Measurements from ENCODE around the gene AKAP9. TPM values are rescaled to one million over a fixed set of nuclear protein-coding genes. Genes with fewer than 3 reads are reported as not detected.

Gene AKAP9
- total RNA-seq, 4 donors from 2014 or later: 49.7 to 82.6 (median 55.8) TPM

DNA sequence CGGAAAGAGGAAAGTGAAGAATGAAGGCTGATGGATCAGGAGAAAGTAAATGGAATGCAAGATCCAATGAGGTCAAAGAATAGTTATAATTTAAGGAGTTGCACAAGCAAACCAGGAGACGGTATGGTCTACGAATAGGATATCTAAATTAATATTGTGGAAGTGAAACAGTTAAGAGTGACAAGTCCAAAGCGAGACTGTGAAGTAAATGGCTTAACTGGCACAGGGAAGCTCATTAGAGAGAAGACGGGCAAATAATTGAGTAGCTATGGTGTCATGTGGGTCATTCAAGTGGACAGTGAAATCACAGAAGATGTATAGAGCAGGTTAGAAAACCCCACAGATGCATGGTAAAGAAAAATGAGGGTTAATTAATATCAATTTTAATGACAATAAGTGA, 190.4 kb downstream of the AKAP9 start:
- no peak for DNase-seq
- WGBS, 2 donors: 86 to 94% methylated on average over 5 of the region's 5 CpGs
- intact Hi-C loops (cut with DNase I): loop anchor here (10.0 kb wide), 1 partner anchor 114 kb away; the partner anchor contains the start of genes ANKIB1 and KRIT1
- Histone ChIP-seq H3K27ac (no peak overlapping the region), H3K36me3 (peaks cover 0 to 51% (median 9%) of the 10 kb centered on the region in 3 donors), H3K4me3 (no peak overlapping the region), H3K9me3 (no peaks in the 10 kb centered on the region), H3K27me3 (no peaks in the 10 kb centered on the region), H3K4me1 (peaks cover 0 to 36% (median 8%) of the 10 kb centered on the region in 3 donors)
- no peak for TF ChIP-seq CTCF (IDR thresholded peaks at IDR 0.05)
- TF ChIP-seq POLR2A (IDR thresholded peaks at IDR 0.05): no peak

- Histone ChIP-seq H3K4me3 (no peak overlapping the region), H3K36me3 (peaks cover 0 to 44% (median 3%) of the 10 kb centered on the region in 3 donors), H3K27ac (no peak overlapping the region), H3K4me1 (peaks cover 0 to 36% (median 8%) of the 10 kb centered on the region in 3 donors), H3K9me3 (no peaks in the 10 kb centered on the region), H3K27me3 (no peaks in the 10 kb centered on the region)
- 53 to 63% methylated on average over 4 of the region's 4 CpGs for WGBS, 2 donors
- TF ChIP-seq CTCF (IDR thresholded peaks at IDR 0.05): no peak
- TF ChIP-seq POLR2A (IDR thresholded peaks at IDR 0.05): no peak
- no peak for DNase-seq
- intact Hi-C loops (cut with DNase I): loop anchor here (10.0 kb wide), 1 partner anchor 113 kb away; the partner anchor contains the start of genes ANKIB1 and KRIT1
These were observed 191.2 kb downstream of the AKAP9 start for GRCh38 chr7:92131764-92132330.

- 40 to 55% methylated on average over 7 to 15 of the region's 15 CpGs for WGBS, 2 donors
- Histone ChIP-seq H3K27me3 (no peaks in the 10 kb centered on the region), H3K9me3 (no peaks in the 10 kb centered on the region), H3K4me1 (peaks cover 0 to 36% (median 8%) of the 10 kb centered on the region in 3 donors), H3K4me3 (peak overlapping the region; percentile 88 to 95 (median 94)), H3K27ac (peak overlapping the region; percentile 95 to 98 (median 97)), H3K36me3 (peaks cover 0 to 30% (median 3%) of the 10 kb centered on the region in 3 donors)
- no peak for DNase-seq
- TF ChIP-seq POLR2A (IDR thresholded peaks at IDR 0.05): no peak
- intact Hi-C loops (cut with DNase I): loop anchor here (10.0 kb wide), 1 partner anchor 112 kb away; the partner anchor contains the start of genes ANKIB1 and KRIT1
These were observed 192.6 kb downstream of the AKAP9 start for GRCh38 chr7:92133133-92133736.

DNA sequence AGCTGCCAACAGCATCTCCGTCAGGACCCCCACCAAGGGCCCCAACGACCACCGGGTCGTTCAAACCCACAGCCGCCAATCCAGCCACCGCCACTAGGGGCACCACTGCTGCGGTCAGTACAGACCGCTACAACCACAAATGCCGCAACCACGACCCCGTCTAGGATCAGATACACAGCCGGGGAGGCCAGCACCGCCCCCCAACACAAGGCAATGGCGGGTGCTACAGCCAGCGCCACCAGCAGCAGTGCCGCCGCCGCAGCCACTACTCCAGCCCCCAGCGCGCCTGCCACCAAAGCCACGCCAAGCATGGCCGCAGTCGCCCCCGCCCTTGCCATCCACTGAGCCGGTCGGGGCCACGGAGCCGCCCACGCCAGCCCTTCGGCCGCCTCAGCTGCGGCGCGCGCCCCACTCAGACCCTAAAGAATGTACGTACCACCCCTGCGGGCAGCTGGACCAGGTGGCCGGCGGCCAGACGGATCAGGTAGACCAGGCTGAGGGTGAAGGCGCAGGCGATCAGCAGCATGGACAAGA, 193.1 kb downstream of the AKAP9 start:
- Histone ChIP-seq H3K9me3 (no peaks in the 10 kb centered on the region), H3K27ac (peak overlapping the region; percentile 95 to 98 (median 97)), H3K4me3 (peak overlapping the region; percentile 88 to 95 (median 94)), H3K27me3 (no peaks in the 10 kb centered on the region), H3K36me3 (peaks cover 0 to 24% (median under 1%) of the 10 kb centered on the region in 3 donors), H3K4me1 (peaks cover 0 to 36% (median 8%) of the 10 kb centered on the region in 3 donors)
- WGBS, 2 donors: 0% methylated on average over 3 of the region's 42 CpGs; no CpG with 5 or more reads in 1 of the 2 donors
- TF ChIP-seq CTCF (IDR thresholded peaks at IDR 0.05): peak; percentile 44 to 81 (median 76)
- TF ChIP-seq POLR2A (IDR thresholded peaks at IDR 0.05): no peak
- peak; percentile 12 for DNase-seq
- intact Hi-C loops (cut with DNase I): loop anchor here (10.0 kb wide), 1 partner anchor 111 kb away; the partner anchor contains the start of genes ANKIB1 and KRIT1

DNA sequence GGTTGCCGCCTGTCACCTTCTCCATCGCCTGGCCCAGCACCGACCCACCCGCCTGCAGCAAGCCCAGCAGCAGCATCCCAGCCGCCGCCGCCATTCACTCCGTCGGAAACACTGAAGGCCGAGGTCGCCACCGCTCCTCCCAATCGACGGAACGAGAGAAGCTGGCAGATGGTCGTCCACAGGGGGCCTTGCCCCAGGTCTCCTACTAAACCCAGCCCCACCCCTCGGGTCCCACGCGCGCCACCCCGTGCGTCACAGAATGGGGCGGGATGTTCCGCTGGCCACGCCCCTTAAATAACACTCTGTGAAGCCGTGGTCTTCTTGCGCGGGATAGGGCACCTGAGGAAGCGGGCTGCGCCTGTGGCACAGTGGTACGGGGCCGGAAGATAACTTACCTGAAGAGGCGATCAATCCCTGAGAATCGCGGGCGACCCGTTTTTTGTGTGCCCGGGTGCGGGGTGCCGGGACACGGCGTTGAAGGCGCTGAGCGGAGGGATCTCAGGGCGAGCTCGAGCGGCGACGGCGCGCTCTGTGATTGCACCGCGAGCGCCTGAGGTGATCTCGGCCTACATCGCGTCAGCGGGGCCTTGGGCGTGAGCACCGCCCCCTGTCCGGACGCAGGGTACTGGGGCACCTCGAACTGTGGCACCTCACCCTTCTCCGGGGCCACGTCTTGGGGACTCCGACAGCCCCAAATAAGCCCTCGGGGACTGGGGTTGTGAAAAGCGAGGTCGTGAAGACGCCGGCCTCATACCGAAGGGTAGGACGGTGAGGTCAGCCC, 193.8 kb downstream of the AKAP9 start, which contains the start of gene CYP51A1:
TSS of gene CYP51A1 (minus strand) at position 207 of the 781 bp plus-strand sequence. CDS start at position 94, 113 bp downstream.
- Histone ChIP-seq H3K36me3 (peaks cover 0 to 18% (median 0%) of the 10 kb centered on the region in 3 donors), H3K4me3 (peak within 1 kb of the TSS; percentile 88 to 95 (median 94)), H3K9me3 (no peaks in the 10 kb centered on the region), H3K27ac (peak within 1 kb of the TSS; percentile 95 to 98 (median 97)), H3K4me1 (peaks cover 0 to 36% (median 8%) of the 10 kb centered on the region in 3 donors), H3K27me3 (no peaks in the 10 kb centered on the region)
- intact Hi-C loops (cut with DNase I): loop anchor here (10.0 kb wide), 1 partner anchor 110 kb away; the partner anchor contains the start of genes ANKIB1 and KRIT1
- TF ChIP-seq CTCF (IDR thresholded peaks at IDR 0.05) (peak in 1 of 6 experiments; percentile 9), POLR2A (IDR thresholded peaks at IDR 0.05) (peak in 3 of 4 donors; percentile 75 to 83 (median 80))
- peak; percentile 74 for DNase-seq
- WGBS, 2 donors: 0 to 1% methylated on average over 20 to 25 of the region's 73 CpGs

Measured in esophagus squamous epithelium (tissue), 5 donors.